GM10248 (cell line): ENCODE results near the gene SYVN1.

ENCODE experiments used
- CTCF ChIA-PET: fragments of 300-600 bp; sonication (Branson Sonifier 250); formaldehyde crosslinking; extraction: SDS; loops from one replicate; lab custom pipeline; 2021; ENCODE audit warnings: antibody characterized with exemption; lab: Yijun Ruan, JAX
- POLR2A ChIA-PET: fragments of 350-650 bp; sonication (Branson Sonifier 250); formaldehyde crosslinking; extraction: SDS; loops from one replicate; lab custom pipeline; 2020; ENCODE audit warnings: antibody characterized with exemption; lab: Yijun Ruan, JAX
- DNase-seq: peaks from one replicate; pipeline ENCODE4 v3.0.0; 2012; ENCODE audit errors: extremely low spot score
- CTCF ChIP-seq: IDR thresholded peaks from 2 replicates; pipeline ENCODE4 v1.5.1; 2012; ENCODE audit warnings: mild to moderate bottlenecking, low read depth; ENCODE audit errors: extremely low read depth, missing control alignments, control extremely low read depth

Gene SYVN1

DNA sequence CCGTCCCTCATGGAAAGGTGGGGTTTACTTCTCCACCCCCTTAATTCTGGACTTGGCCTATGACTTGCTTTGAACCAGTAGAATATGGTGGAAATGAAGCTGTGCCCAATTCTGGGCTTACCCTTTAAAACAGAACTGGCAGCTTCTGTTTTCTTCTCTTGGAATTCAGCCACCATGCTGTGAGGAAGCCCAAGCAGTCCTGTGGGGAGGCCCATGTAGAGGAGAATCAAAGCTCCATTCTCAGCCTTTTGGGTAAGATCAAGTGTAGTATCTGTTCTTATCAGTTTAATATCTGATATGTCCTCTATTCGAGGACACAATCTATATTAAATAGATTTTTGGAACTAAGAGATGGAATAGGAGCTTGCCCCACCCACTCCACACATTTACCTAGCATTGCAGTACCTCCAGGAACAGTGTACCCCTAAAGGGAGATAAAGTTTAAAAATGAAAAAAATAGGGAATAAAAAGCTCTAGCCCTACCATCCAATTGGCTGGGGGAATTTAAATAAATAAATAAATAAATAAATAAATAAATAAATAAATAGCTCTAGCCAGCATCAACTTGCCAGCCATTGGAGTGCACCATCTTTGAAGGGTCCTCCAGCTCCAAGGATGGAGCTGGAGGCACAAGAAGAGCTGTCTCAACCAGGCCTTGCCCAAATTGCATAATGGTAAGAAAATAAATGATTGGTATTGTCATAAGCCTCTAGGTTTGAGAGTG lies 13.2 kb upstream of the SYVN1 start:
- ChIA-PET CTCF (interaction anchor here (0.8 to 5.1 kb wide), 4 partner anchors 12 to 169 kb away, joined by 3 to 22 read pairs (median 4); partner anchors contain the start of genes ARL2, SYVN1 and TM7SF2), POLR2A (interaction anchor here (0.7 kb wide), 1 partner anchor 17 kb away, joined by 6 read pairs; no protein-coding TSS in a partner anchor)
- TF ChIP-seq CTCF: no peak
- DNase-seq: no peak

GRCh38 chr11:65141896-65142494 lies 7.7 kb upstream of the SYVN1 start:
- ChIA-PET CTCF (no interaction called here), POLR2A (no interaction called here)
- TF ChIP-seq CTCF: no peak
- DNase-seq: no peak

DNA sequence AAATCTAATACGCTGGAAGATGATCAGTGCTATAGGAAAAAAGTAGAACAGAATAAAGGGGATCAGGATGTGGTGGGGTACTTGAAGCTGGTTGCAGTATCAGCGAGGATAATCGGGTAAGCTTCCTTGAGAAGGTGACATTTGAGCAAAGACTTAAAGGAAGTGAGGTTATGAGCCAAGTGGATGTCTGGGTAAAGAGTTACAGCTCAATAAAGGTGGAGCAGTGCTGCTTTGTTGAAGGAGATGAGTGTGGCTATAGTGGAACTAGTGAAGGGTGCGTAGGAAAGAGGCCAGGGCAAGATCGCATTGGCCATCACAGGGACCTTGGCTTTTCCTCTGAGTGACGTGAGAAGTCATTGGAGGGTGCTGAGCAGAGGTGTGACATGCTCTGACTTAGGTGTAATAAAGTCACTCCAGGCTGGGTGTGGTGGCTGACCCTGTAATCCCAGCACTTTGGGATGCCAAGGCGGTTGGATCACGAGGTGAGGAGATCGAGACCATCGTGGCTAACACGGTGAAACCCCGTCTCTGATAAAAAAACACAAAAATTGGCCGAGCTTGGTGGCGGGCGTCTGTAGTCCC lies 2.3 kb upstream of the SYVN1 start:
- no peak for TF ChIP-seq CTCF
- no peak for DNase-seq
- CTCF ChIA-PET: interaction anchor here (0.9 to 4.6 kb wide), 10 partner anchors 9 to 193 kb away, joined by 3 to 22 read pairs (median 4); partner anchors contain the start of genes FAU, MRPL49 and TM7SF2
- POLR2A ChIA-PET: interaction anchor here (0.7 kb wide), 1 partner anchor 50 kb away, joined by 3 read pairs; no protein-coding TSS in a partner anchor

- no peak for TF ChIP-seq CTCF
- CTCF ChIA-PET: interaction anchor here (0.9 to 4.6 kb wide), 11 partner anchors 10 to 194 kb away, joined by 3 to 22 read pairs (median 5); partner anchors contain the start of genes TM7SF2 and ZNHIT2
- POLR2A ChIA-PET: interaction anchor here (0.5 to 2.9 kb wide), 6 partner anchors 13 to 845 kb away, joined by 3 to 10 read pairs (median 4); partner anchors contain the start of genes FAU and MRPL49
- no peak for DNase-seq
Measured at GRCh38 chr11:65135633-65136145, 1.4 kb upstream of the SYVN1 start.

- ChIA-PET POLR2A (interaction anchor here (0.5 to 2.9 kb wide), 7 partner anchors 9 to 845 kb away, joined by 3 to 10 read pairs (median 3); partner anchors contain the start of genes FAU and MRPL49), CTCF (interaction anchor here (1.0 to 4.6 kb wide), 12 partner anchors 10 to 195 kb away, joined by 3 to 22 read pairs (median 5); partner anchors contain the start of genes CAPN1, FAU, MRPL49 and TM7SF2)
- peak; percentile 95 for DNase-seq
- TF ChIP-seq CTCF: no peak
Measured at GRCh38 chr11:65134952-65135632, 773 bp upstream of the SYVN1 start.
